A549 (cell line): ENCODE measurements around the gene NOXA1. TPM values are rescaled to one million over a fixed set of nuclear protein-coding genes. Genes with fewer than 3 reads are reported as not detected.

ENCODE experiments used
- ATAC-seq, 2 experiments: fragments of 200-7000 bp in 1 of 2; fragments of >200 bp in 1 of 2; cut with Nextera tagmentation in 1 of 2; cut with Tn5 transposase in 1 of 2; 3 replicates each; pipeline versions ENCODE4 v1.8.0 to v1.9.1; 2018 to 2020; ENCODE audit warnings: mild to moderate bottlenecking in 1 of 2, moderate library complexity in 1 of 2
- CTCF ChIA-PET: fragments of 300-600 bp; sonication (Branson Sonifier 250); formaldehyde crosslinking; extraction: SDS; loops from one replicate; lab custom pipeline; 2021; ENCODE audit warnings: antibody characterized with exemption, inconsistent platforms; lab: Yijun Ruan, JAX
- POLR2A ChIA-PET: fragments of 350-600 bp; formaldehyde crosslinking; extraction: SDS; loops from one replicate; lab custom pipeline; 2021; ENCODE audit warnings: antibody characterized with exemption, inconsistent platforms; lab: Yijun Ruan, JAX
- DNase-seq, 2 experiments: peaks; one replicate each; pipeline versions ENCODE4 v3.0.0 to v3.0.0-alpha.2; 2011 to 2016; ENCODE audit warnings: low read depth in 1 of 2, low spot score in 1 of 2
- FAIRE-seq: peaks from 2 replicates; lab custom pipeline; 2011; peaks lifted over from hg19 to GRCh38; lab: Jason Lieb, UNC
- H3K27ac ChIP-seq, 2 experiments: fragments of >200 bp; sonication (Bioruptor Twin); formaldehyde crosslinking; 3 replicates each; pipeline ENCODE4 v1.5.1; 2016 to 2017
- H3K4me1 ChIP-seq: fragments of >200 bp; sonication (Bioruptor Twin); formaldehyde crosslinking; 3 replicates; pipeline ENCODE4 v1.6.1; 2016
- H3K4me2 ChIP-seq: fragments of >200 bp; sonication (Bioruptor Twin); formaldehyde crosslinking; 3 replicates; pipeline ENCODE4 v1.6.1; 2016
- H3K4me3 ChIP-seq: fragments of >200 bp; sonication (Bioruptor Twin); formaldehyde crosslinking; 3 replicates; pipeline ENCODE4 v1.5.1; 2016
- H3K9me3 ChIP-seq: fragments of >200 bp; sonication (Bioruptor Twin); formaldehyde crosslinking; 3 replicates; pipeline ENCODE4 v1.6.1; 2016
- BCL3 ChIP-seq: fragments of >200 bp; sonication (Bioruptor Twin); formaldehyde crosslinking; IDR thresholded peaks from 3 replicates; pipeline ENCODE4 v1.6.1; 2016
- BHLHE40 ChIP-seq: IDR thresholded peaks from 2 replicates; pipeline ENCODE4 v1.6.1; 2012; ENCODE audit warnings: low read depth, low read length, inconsistent platforms
- CBX8 ChIP-seq: fragments of 200-600 bp; sonication (generic); IDR thresholded peaks from 2 replicates; pipeline ENCODE4 v1.6.1; 2016
- CEBPB ChIP-seq, 2 experiments: fragments of >200 bp in 1 of 2; sonication (Bioruptor Twin) in 1 of 2; formaldehyde crosslinking in 1 of 2; IDR thresholded peaks; 2 replicates each; pipeline ENCODE4 v1.6.1; 2012 to 2016
- EP300 ChIP-seq, 2 experiments: fragments of >200 bp; sonication (Bioruptor Twin); formaldehyde crosslinking; IDR thresholded peaks; 2 replicates in 1 of 2; 3 replicates in 1 of 2; pipeline ENCODE4 v1.6.1; 2016 to 2017
- ESRRA ChIP-seq: fragments of 150-350 bp; IDR thresholded peaks from 2 replicates; pipeline ENCODE4 v1.6.1; 2014; ENCODE audit warnings: mild to moderate bottlenecking, low read length, borderline replicate concordance
- FOSL2 ChIP-seq, 2 experiments: fragments of 450-650 bp in 1 of 2; fragments of >200 bp in 1 of 2; sonication (Bioruptor Twin) in 1 of 2; formaldehyde crosslinking; IDR thresholded peaks; 2 replicates each; pipeline versions ENCODE4 v1.5.0 to v1.6.1; 2016 to 2020; ENCODE audit warnings: mild to moderate bottlenecking in 1 of 2, moderate library complexity in 1 of 2
- GATA3 ChIP-seq: IDR thresholded peaks from 2 replicates; pipeline ENCODE4 v1.6.1; 2012; ENCODE audit warnings: borderline replicate concordance
- HDAC2 ChIP-seq: fragments of 200-600 bp; sonication (generic); IDR thresholded peaks from 2 replicates; pipeline ENCODE4 v1.6.1; 2016
- JUNB ChIP-seq: fragments of >200 bp; sonication (Bioruptor Twin); formaldehyde crosslinking; IDR thresholded peaks from 2 replicates; pipeline ENCODE4 v1.6.1; 2016
- MAFK ChIP-seq: fragments of 450-650 bp; IDR thresholded peaks from 2 replicates; pipeline ENCODE4 v1.6.1; 2014; ENCODE audit not compliant: partially characterized antibody
- NFE2L2 ChIP-seq: fragments of 150-350 bp; conservative IDR thresholded peaks from 2 replicates; pipeline ENCODE4 v1.6.1; 2014; ENCODE audit warnings: low read length
- PHF8 ChIP-seq: fragments of 200-600 bp; sonication (generic); IDR thresholded peaks from 2 replicates; pipeline ENCODE4 v1.6.1; 2016; ENCODE audit warnings: low read depth, mild to moderate bottlenecking, antibody characterized with exemption, moderate library complexity, borderline replicate concordance
- RARB ChIP-seq: fragments of 250-450 bp; sonication (Bioruptor Pico); IDR thresholded peaks from 2 replicates; pipeline ENCODE4 v1.8.0; 2021; ENCODE audit warnings: mild to moderate bottlenecking, moderate library complexity
- SREBF2 ChIP-seq: fragments of 450-650 bp; IDR thresholded peaks from 2 replicates; pipeline ENCODE4 v1.6.1; 2014; ENCODE audit warnings: mild to moderate bottlenecking, moderate library complexity
- ZC3H11A ChIP-seq: fragments of 450-650 bp; IDR thresholded peaks from 2 replicates; pipeline ENCODE4 v1.6.1; 2014; ENCODE audit warnings: antibody characterized with exemption, mild to moderate bottlenecking
- WGBS: methylation state at CpG from one replicate; pipeline ENCODE4 v1.1.6; 2017; ENCODE audit errors: missing lambda C conversion rate; 5-methylcytosine and 5-hydroxymethylcytosine counted together
- polyA plus RNA-seq, 4 experiments: library from polyadenylated mRNA; depleted of rRNA in 3 of 4; stranded (reverse); fragments of >200 nt; fragmentation: RNase III in 1 of 4; extraction: RNeasy Plus Mini Kit Qiagen cat#74134 plus additional on column Dnase treatment in 1 of 4; gene quantifications; 2 replicates in 3 of 4; 3 replicates in 1 of 4; pipeline ENCODE4 v1.2.3, GENCODE V29; 2011 to 2017
- TF ChIP-seq, protein P1 (sequence below): fragments of 200-600 bp; sonication (generic); IDR thresholded peaks from 2 replicates; pipeline ENCODE4 v1.6.1; 2016; ENCODE audit warnings: antibody characterized with exemption, mild to moderate bottlenecking, moderate library complexity

The NOXA1 gene
- polyA plus RNA-seq, 2 of the 4 experiments (the other 2 are of a cell fraction): 0.44 to 1.5 TPM

DNA sequence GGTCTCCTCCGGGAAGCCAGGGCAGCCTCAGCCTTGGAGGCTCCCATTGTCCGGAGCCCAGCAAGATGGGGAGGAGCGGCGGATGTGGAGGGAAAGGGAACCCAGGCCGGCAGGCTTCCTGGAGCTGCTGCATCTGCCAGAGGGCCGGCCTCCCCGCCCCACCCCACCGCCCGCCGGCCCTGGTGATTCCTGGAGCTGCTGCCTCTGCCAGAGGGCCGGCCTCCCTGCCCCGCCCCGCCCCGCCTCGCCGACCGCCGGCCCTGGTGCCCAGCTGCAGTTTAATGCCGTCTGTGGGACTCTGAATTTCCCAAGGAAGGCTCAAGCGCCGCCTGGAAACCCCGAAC, 31.8 kb upstream of the NOXA1 start:
- no peak overlapping the region for H3K27ac ChIP-seq
- TF ChIP-seq BHLHE40 (no peak), MAFK (no peak), CBX8 (no peak), ZC3H11A (no peak), ESRRA (no peak), SREBF2 (no peak), PHF8 (no peak), RARB (CRISPR knock-in tag) (no peak), JUNB (no peak), GATA3 (no peak), HDAC2 (no peak), BCL3 (no peak), NFE2L2 (no peak), CEBPB (IDR thresholded peaks at IDR 0.05) (no peak), EP300 (IDR thresholded peaks at IDR 0.05) (no peak), FOSL2 (IDR thresholded peaks at IDR 0.05) (no peak), FOSL2 (CRISPR knock-in tag; IDR thresholded peaks at IDR 0.05) (no peak)
- TF ChIP-seq, protein P1, sequence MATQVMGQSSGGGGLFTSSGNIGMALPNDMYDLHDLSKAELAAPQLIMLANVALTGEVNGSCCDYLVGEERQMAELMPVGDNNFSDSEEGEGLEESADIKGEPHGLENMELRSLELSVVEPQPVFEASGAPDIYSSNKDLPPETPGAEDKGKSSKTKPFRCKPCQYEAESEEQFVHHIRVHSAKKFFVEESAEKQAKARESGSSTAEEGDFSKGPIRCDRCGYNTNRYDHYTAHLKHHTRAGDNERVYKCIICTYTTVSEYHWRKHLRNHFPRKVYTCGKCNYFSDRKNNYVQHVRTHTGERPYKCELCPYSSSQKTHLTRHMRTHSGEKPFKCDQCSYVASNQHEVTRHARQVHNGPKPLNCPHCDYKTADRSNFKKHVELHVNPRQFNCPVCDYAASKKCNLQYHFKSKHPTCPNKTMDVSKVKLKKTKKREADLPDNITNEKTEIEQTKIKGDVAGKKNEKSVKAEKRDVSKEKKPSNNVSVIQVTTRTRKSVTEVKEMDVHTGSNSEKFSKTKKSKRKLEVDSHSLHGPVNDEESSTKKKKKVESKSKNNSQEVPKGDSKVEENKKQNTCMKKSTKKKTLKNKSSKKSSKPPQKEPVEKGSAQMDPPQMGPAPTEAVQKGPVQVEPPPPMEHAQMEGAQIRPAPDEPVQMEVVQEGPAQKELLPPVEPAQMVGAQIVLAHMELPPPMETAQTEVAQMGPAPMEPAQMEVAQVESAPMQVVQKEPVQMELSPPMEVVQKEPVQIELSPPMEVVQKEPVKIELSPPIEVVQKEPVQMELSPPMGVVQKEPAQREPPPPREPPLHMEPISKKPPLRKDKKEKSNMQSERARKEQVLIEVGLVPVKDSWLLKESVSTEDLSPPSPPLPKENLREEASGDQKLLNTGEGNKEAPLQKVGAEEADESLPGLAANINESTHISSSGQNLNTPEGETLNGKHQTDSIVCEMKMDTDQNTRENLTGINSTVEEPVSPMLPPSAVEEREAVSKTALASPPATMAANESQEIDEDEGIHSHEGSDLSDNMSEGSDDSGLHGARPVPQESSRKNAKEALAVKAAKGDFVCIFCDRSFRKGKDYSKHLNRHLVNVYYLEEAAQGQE: no peak
- TF ChIP-seq, all 56 proteins: peak for 0
- ATAC-seq: peak; percentile 5 to 7; a peak in 1 of 6 replicates
- no peak overlapping the region for H3K4me2 ChIP-seq
- H3K9me3 ChIP-seq: no peaks in the 10 kb centered on the region
- DNase-seq: no peak
- H3K4me3 ChIP-seq: no peak overlapping the region
- 76% methylated on average over 13 of the region's 22 CpGs for WGBS
- CTCF ChIA-PET: interaction anchor here (0.9 to 2.0 kb wide), 4 partner anchors 13 to 96 kb away, joined by 3 to 7 read pairs (median 4); partner anchors contain the start of genes EXD3 and NOXA1
- POLR2A ChIA-PET: no interaction called here
- no peak for FAIRE-seq
- peaks cover 7% of the 10 kb centered on the region for H3K4me1 ChIP-seq

DNA sequence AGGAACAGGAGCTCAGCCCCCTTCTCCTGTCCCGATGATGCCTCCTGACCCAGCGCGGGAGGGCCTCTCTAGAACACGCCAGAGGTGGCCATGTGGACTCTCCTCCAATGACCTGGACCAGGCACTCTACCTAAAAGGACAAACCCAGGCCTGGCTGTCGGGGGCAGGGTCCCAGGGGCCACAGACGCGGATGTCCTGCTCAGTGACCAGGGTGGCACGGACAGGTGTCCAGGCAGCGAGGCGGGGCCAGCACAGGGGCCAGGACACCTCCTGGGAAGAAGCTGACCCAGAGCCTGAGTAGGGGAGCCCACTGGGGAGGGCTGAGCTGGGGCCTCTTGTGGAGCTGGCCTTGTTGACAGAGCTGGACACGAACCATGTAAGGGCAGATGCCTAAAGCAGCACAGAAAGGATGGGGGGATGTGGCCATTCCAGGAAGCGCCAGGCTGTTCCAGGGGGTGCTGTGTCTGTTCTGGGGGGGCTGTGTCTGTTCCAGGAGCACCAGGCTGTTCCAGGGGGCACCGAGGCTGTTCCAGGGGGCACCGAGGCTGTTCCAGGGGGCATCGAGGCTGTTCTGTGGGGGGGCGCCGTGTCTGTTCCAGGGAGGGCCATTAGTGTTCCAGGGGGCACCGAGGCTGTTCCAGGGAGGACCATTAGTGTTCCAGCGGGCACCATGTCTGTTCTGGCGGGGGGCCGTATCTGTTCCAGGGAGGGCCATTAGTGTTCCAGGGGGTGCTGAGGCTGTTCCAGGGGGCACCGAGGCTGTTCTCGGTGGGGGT, 30.8 kb upstream of the NOXA1 start:
- no peak overlapping the region for H3K4me3 ChIP-seq
- H3K4me1 ChIP-seq: peaks cover 7% of the 10 kb centered on the region
- 93% methylated on average over 8 of the region's 23 CpGs for WGBS
- no peaks in the 10 kb centered on the region for H3K9me3 ChIP-seq
- ATAC-seq (no peak), FAIRE-seq (no peak), DNase-seq (no peak)
- no peak overlapping the region for H3K27ac ChIP-seq
- ChIA-PET CTCF (interaction anchor here (0.8 to 2.0 kb wide), 5 partner anchors 12 to 115 kb away, joined by 3 to 7 read pairs (median 4); partner anchors contain the start of genes EXD3, NOXA1 and TOR4A), POLR2A (no interaction called here)
- no peak overlapping the region for H3K4me2 ChIP-seq
- TF ChIP-seq GATA3: no peak
